Measurements from ENCODE around the gene KIF23.

Gene KIF23

DNA sequence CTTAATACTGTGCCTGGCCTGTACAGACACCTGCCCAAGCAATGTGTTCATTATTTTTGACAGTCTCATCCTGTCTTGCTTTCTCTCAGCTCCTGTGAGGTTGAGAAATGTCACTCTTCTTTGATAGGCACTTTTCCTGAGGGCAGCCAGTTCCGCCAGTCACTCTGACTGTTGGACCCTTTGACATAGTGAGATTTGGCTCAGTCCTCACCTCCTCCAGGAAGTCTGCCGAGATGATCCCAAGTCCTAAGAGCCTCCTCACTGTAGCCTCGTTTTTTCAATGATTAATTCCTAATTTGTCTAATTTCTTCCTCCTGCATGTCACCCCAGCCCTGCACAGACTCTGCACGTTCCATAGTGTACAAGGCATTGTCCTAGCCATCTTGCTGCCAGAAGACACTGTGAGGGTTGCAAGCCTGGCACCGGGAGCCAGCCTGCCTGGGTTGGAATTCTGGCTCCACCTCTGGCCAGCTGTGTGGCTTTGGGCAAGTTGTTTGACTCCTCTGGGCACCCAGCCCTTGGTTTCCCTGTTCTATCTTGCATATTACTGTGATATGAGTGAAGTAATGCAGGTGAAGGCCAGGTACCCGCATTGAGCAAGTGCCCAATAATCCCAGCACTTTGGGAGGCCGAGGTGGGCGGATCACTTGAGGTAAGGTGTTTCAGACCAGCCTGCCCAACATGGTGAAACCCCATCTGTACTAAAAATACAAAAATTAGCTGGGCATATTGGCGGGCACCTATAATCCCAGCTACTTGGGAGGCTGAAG is 62.7 kb downstream of the KIF23 start:
- no peaks in the 10 kb centered on the region for H4K20me1 ChIP-seq (ENCODE audit: insufficient read depth)
- H3K27me3 ChIP-seq (ENCODE audit: insufficient read depth, low read depth) = no peaks in the 10 kb centered on the region
- TF ChIP-seq, protein P1, sequence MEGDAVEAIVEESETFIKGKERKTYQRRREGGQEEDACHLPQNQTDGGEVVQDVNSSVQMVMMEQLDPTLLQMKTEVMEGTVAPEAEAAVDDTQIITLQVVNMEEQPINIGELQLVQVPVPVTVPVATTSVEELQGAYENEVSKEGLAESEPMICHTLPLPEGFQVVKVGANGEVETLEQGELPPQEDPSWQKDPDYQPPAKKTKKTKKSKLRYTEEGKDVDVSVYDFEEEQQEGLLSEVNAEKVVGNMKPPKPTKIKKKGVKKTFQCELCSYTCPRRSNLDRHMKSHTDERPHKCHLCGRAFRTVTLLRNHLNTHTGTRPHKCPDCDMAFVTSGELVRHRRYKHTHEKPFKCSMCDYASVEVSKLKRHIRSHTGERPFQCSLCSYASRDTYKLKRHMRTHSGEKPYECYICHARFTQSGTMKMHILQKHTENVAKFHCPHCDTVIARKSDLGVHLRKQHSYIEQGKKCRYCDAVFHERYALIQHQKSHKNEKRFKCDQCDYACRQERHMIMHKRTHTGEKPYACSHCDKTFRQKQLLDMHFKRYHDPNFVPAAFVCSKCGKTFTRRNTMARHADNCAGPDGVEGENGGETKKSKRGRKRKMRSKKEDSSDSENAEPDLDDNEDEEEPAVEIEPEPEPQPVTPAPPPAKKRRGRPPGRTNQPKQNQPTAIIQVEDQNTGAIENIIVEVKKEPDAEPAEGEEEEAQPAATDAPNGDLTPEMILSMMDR (conservative IDR thresholded peaks at IDR 0.05; ENCODE audit: low read depth, low read length) = no peak
- no peaks in the 10 kb centered on the region for H3K36me3 ChIP-seq (ENCODE audit: insufficient read depth)
- H3K4me3 ChIP-seq (IDR thresholded peaks at IDR 0.05; ENCODE audit: insufficient read depth, low read depth, low read length) = no peak overlapping the region
- H3K4me2 ChIP-seq = no peak overlapping the region
- H3K79me2 ChIP-seq (ENCODE audit: insufficient read depth, low read depth) = no peaks in the 10 kb centered on the region
- no peak overlapping the region for H2AFZ ChIP-seq (ENCODE audit: low read depth)
- no peak overlapping the region for H3K9ac ChIP-seq
- no peaks in the 10 kb centered on the region for H3K4me1 ChIP-seq (ENCODE audit: low read depth, poor library complexity, severe bottlenecking)
- no peak overlapping the region for H3K27ac ChIP-seq

DNA sequence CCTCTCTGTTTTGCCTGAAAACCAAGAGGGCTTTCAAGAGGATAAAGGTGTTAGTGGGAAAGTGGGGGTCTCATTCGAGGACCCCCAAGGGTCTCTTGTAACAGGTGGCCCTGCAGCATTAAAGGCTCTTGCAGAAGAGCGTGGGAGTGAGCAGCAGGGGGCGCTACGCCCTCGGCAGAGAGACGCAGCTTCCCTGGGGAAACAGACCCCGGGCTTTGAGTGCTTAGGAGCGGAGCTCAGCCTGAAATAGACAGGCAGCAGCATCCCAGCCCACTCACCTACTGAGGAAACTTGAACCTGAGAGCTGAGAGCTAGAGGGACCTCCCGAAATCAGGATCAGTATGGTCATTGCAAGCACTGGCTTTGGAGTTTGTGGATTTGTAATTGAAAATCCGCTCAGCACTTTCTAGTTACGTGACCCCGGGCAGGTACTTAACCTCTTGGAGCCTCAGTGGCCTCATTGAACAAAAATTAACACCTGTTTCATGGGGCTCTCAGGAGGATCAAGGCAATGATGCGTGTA is 64.2 kb downstream of the KIF23 start:
- Histone ChIP-seq H3K27ac (no peak overlapping the region), H3K27me3 (ENCODE audit: insufficient read depth, low read depth) (no peaks in the 10 kb centered on the region), H3K4me3 (IDR thresholded peaks at IDR 0.05; ENCODE audit: insufficient read depth, low read depth, low read length) (no peak overlapping the region), H4K20me1 (ENCODE audit: insufficient read depth) (no peaks in the 10 kb centered on the region), H3K36me3 (ENCODE audit: insufficient read depth) (no peaks in the 10 kb centered on the region), H3K79me2 (ENCODE audit: insufficient read depth, low read depth) (no peaks in the 10 kb centered on the region), H2AFZ (ENCODE audit: low read depth) (no peak overlapping the region), H3K4me2 (no peak overlapping the region), H3K9ac (no peak overlapping the region), H3K4me1 (ENCODE audit: low read depth, poor library complexity, severe bottlenecking) (no peaks in the 10 kb centered on the region)
- TF ChIP-seq, protein P1 (conservative IDR thresholded peaks at IDR 0.05; ENCODE audit: low read depth, low read length) = peak; percentile 83

DNA sequence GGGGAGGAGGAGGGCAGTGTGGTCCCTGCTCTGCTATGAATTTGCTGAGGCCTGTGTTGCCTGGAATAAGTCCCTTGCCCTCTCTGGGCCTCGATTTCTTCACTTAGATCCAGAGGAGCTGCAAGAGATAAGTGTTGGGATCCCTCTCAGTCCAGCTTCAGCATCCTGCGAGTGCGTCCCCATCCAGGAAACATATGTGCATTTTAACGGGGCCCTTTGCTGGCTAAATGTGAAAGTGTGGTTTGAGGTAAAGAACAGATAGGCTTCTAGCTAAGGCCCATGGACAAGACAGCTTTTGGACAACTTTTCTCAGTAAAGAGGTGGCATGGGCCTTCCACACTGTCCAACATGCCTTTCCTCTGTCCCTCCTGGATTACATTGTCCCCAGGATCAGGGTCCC is 64.9 kb downstream of the KIF23 start:
- H3K4me2 ChIP-seq = no peak overlapping the region
- no peak overlapping the region for H3K9ac ChIP-seq
- H3K4me3 ChIP-seq (IDR thresholded peaks at IDR 0.05; ENCODE audit: insufficient read depth, low read depth, low read length) = no peak overlapping the region
- no peaks in the 10 kb centered on the region for H3K27me3 ChIP-seq (ENCODE audit: insufficient read depth, low read depth)
- TF ChIP-seq, protein P1 (conservative IDR thresholded peaks at IDR 0.05; ENCODE audit: low read depth, low read length) = no peak
- H3K79me2 ChIP-seq (ENCODE audit: insufficient read depth, low read depth) = no peaks in the 10 kb centered on the region
- no peaks in the 10 kb centered on the region for H3K4me1 ChIP-seq (ENCODE audit: low read depth, poor library complexity, severe bottlenecking)
- H3K27ac ChIP-seq = no peak overlapping the region
- H3K36me3 ChIP-seq (ENCODE audit: insufficient read depth) = no peaks in the 10 kb centered on the region
- no peak overlapping the region for H2AFZ ChIP-seq (ENCODE audit: low read depth)
- no peaks in the 10 kb centered on the region for H4K20me1 ChIP-seq (ENCODE audit: insufficient read depth)

DNA sequence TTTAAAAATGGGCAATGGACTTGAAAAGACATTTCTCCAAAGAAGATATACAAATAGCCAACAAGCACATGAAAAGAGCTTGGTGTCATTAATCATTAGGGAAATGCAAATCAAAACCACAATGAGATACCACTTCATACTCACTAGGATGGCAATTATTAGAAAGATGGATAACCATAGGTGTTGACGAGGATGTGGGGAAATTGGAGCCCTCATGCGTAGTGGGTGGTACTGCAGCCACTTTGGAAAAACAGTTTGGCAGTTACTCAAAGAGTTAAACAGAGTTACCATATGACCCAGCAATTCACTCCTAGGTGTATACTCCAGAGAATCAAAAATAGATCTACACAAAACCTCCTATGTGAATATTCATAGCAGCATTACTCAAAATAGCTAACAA is 65.8 kb downstream of the KIF23 start:
- H3K36me3 ChIP-seq (ENCODE audit: insufficient read depth) = no peaks in the 10 kb centered on the region
- H3K4me2 ChIP-seq = no peak overlapping the region
- H3K9ac ChIP-seq = no peak overlapping the region
- H3K27me3 ChIP-seq (ENCODE audit: insufficient read depth, low read depth) = no peaks in the 10 kb centered on the region
- no peak overlapping the region for H3K27ac ChIP-seq
- no peaks in the 10 kb centered on the region for H3K79me2 ChIP-seq (ENCODE audit: insufficient read depth, low read depth)
- no peaks in the 10 kb centered on the region for H4K20me1 ChIP-seq (ENCODE audit: insufficient read depth)
- no peak overlapping the region for H3K4me3 ChIP-seq (IDR thresholded peaks at IDR 0.05; ENCODE audit: insufficient read depth, low read depth, low read length)
- TF ChIP-seq, protein P1 (conservative IDR thresholded peaks at IDR 0.05; ENCODE audit: low read depth, low read length) = no peak
- H3K4me1 ChIP-seq (ENCODE audit: low read depth, poor library complexity, severe bottlenecking) = no peaks in the 10 kb centered on the region
- H2AFZ ChIP-seq (ENCODE audit: low read depth) = no peak overlapping the region
